Left renal cortex interstitium (tissue), 4 donors: Measurements from ENCODE around the gene POLH. TPM values are rescaled to one million over a fixed set of nuclear protein-coding genes. Genes with fewer than 3 reads are reported as not detected.
"Not testable (repeated sequence)": the region's sequence is repeated elsewhere in the genome, so short reads cannot be mapped to it uniquely, and the experiment has no call there.

Source experiments
- DNase-seq, 4 donors: peaks; one replicate each; pipeline ENCODE4 v3.0.0-alpha.2; 2013; ENCODE audit warnings: low read depth in 4 of 4, low spot score in 2 of 4, missing footprints in 1 of 4
- polyA plus RNA-seq, 4 donors: library from polyadenylated mRNA; unstranded; fragments of 120-200 nt; gene quantifications; one replicate each; pipeline ENCODE4 v1.2.1, GENCODE V29; 2013; ENCODE audit not compliant: insufficient read length in 4 of 4

POLH gene
- polyA plus RNA-seq, 4 donors = 16.8 to 25.0 (median 23.3) TPM

GRCh38 chr6:43629104-43629504, 53.1 kb downstream of the POLH start, which contains the start of gene GTPBP2:
GTPBP2 (minus strand) TSS chr6:43629264; CDS start chr6:43629162, 102 bp downstream.
- DNase-seq = peak; percentile 91 to 97 (median 96)

DNA sequence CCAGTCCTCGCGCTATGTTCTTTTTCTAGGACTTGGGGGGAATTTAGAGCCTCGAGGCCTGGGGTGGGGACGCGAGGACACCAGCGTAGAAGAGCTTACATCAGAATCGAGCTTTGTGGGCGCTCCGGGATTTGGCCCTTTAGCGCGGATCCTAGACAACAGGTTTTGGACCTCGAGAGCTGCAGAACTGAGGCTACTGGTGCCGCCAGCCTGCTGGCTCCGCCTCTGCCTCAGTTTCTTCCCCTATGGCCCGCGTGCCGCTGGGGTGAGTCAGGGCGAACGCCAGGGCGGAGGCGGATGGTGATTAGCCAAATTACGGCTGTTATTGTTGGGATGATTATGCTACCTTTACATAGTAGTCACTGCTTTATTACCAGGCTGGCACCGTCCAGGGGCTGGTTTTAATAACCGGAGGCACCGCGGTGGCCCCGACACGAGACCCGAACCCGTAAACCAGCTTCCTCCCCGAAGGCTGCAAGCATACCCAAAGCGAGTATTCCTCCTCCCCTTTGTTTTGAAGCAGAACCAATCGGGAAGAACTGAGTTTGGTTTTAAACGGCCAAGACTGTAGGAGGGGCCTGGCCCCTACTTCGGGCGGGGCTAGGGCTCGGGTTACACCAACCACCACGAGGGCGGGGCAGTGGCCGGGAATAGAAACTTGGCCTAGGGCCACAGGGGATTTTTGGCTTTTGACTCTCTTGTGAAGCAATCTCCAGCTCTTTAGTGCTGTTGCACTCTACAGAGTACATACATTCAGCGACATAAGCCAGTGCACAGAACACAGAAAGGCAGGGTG, 53.7 kb downstream of the POLH start:
- DNase-seq = peak in 3 of 4 donors; percentile 94 to 96 (median 95)

GRCh38 chr6:43630980-43631619, 55.1 kb downstream of the POLH start:
- DNase-seq = no peak

DNA sequence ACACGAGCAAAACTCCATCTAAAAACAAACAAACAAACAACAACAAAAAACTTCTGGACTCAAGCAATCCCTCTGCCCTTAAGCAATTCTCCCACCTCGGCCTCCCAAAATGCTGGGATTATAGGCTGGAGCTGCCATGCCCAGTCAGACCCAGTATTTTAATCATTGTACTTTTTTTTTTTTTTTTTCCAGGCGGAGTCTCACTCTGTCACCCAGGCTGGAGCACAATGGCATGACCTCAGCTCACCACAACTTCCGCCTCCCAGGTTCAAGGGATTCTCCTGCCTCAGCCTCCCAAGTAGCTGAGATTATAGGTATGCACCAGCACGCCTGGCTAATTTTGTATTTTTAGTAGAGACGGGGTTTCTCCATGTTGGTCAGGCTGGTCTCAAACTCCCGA, 57.0 kb downstream of the POLH start:
- DNase-seq = not testable (repeated sequence)

- no peak for DNase-seq
These were observed 58.8 kb downstream of the POLH start for GRCh38 chr6:43634702-43635303.

- DNase-seq = peak; percentile 57 to 74 (median 66)
These were observed 59.7 kb downstream of the POLH start, which contains the start of gene MAD2L1BP for GRCh38 chr6:43635387-43636307. MAD2L1BP (plus strand) TSS chr6:43635840; CDS start chr6:43635876, 36 bp downstream.

- DNase-seq = no peak
These were observed 60.3 kb downstream of the POLH start for GRCh38 chr6:43636308-43636659.

DNA sequence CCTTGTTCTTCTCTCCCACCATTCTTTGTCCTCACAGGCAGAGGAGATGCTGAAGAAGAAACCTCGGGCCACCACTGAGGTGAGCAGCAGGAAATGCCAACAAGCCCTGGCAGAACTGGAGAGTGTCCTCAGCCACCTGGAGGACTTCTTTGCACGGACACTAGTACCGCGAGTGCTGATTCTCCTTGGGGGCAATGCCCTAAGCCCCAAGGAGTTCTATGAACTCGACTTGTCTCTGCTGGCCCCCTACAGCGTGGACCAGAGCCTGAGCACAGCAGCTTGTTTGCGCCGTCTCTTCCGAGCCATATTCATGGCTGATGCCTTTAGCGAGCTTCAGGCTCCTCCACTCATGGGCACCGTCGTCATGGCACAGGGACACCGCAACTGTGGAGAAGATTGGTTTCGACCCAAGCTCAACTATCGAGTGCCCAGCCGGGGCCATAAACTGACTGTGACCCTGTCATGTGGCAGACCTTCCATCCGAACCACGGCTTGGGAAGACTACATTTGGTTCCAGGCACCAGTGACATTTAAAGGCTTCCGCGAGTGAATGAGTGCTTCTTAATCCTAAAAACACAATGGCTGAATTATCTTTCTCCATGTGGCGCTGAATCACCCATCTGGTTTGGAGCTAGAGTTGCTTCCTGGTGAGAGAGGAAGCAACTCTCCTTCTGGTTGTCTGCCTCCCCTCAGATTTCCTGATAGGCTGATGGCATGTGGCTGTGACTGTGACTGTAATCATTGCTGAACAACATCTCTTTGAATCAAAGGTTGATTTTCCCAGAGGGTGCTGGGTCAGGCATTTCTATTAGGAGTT, 64.2 kb downstream of the POLH start:
- DNase-seq = no peak

GRCh38 chr6:43644940-43645612, 69.1 kb downstream of the POLH start, which contains the start of gene RSPH9:
RSPH9 (plus strand) TSS chr6:43645036; CDS start chr6:43645099, 63 bp downstream.
- peak in 1 of 4 donors; percentile 59 for DNase-seq

- DNase-seq = no peak
These were observed 69.6 kb downstream of the POLH start for GRCh38 chr6:43645613-43645964.

GRCh38 chr6:43647613-43648012, 71.6 kb downstream of the POLH start:
- no peak for DNase-seq

DNA sequence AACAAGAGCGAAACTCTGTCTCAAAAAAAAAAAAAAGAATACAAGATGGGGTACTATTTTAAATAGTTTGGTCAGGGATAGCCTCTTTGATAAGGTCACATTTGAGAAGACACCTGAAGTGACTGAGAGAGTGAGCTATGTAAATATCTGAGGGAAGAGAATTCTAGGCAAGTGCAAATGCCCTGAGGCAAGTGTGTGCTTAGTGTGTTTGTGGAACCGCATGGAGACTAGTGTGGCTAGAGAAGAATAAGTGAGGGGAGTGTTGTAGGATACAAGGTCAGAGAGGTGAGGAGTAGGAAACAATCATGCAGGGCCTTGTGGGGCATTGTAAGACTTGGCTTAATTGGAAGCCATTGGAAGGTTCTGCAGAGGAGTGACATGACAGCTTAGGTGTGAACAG, 72.3 kb downstream of the POLH start:
- DNase-seq = no peak

- not testable (repeated sequence) for DNase-seq
These were observed 76.8 kb downstream of the POLH start for GRCh38 chr6:43652822-43653221.

GRCh38 chr6:43657221-43657802, 81.3 kb downstream of the POLH start:
- no peak for DNase-seq

- DNase-seq = no peak
These were observed 82.2 kb downstream of the POLH start for GRCh38 chr6:43658161-43658560.

DNA sequence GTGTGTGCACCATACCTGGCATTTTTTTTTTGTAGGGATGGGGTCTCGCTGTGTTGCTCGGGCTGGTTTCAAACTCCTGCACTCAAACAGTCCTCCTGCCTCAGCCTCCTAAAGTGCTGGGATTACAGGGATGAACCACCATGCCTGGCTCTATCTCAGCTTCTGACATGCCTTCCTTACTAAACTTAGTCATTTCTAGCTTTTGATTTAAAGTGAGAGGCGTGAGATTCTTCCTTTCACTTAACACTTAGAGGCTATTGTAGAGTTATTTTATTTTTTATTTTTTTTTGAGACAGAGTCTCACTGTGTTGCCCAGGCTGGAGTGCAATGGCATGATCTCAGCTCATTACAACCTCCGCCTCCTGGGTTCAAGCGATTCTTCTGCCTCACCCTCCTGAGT, 87.0 kb downstream of the POLH start:
- not testable (repeated sequence) for DNase-seq
